Ramos (cell line): Measurements from ENCODE around the gene RGS13.
"Not testable (repeated sequence)": the region's sequence is repeated elsewhere in the genome, so short reads cannot be mapped to it uniquely, and the experiment has no call there.

Experiments
- in situ Hi-C: fragments of 300-500 bp; cut with MboI; formaldehyde crosslinking; loops from one replicate; pipeline ENCODE4 v1.14.3; 2022; ENCODE audit warnings: low sequenced_read_pairs; ENCODE audit not compliant: unreplicated experiment

Gene RGS13

DNA sequence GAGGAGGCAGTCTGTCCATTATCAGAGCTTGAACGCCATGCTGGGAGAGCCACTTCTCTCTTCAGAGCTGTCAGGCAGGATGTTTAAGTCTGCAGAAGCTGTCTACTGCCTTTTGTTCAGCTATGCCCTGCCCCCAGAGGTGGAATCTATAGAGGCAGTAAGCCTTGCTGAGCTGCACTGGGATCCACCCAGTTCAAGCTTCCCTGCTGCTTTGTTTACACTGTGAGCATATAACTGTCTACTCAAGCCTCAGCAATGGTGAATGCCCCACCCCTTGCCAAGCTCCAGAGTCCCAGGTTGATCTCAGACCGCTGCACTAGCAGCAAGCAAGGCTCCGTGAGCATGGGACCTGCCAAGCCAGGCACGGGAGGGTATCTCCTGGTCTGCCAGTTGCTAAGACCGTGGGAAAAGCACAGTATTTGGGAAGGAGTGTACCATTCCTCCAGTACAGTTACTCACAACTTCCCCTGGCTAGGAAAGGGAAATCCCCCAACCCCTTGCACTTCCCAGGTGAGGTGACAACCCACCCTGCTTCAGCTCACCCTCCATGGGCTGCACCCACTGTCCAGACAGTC is 32.5 kb downstream of the RGS13 start:
- in situ Hi-C loops = no loop called here

DNA sequence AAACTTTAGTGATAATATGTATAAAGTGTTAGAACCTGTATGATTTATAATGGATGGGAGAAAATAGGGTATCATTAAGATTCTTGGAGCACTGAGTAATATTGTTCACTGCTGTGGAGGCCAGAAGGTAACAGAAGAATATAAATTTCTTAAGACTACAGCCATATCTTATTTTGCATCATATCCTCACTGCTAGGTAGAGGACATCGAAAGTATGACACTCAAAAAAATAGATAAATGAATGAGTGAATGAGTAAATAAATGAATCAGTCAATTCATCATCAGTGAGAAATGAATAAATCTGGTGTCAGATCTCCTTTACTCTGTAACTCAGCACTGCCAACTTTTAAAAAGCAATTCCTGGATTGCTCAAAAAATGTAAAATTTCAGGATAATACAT is 33.2 kb downstream of the RGS13 start:
- in situ Hi-C loops = no loop called here

DNA sequence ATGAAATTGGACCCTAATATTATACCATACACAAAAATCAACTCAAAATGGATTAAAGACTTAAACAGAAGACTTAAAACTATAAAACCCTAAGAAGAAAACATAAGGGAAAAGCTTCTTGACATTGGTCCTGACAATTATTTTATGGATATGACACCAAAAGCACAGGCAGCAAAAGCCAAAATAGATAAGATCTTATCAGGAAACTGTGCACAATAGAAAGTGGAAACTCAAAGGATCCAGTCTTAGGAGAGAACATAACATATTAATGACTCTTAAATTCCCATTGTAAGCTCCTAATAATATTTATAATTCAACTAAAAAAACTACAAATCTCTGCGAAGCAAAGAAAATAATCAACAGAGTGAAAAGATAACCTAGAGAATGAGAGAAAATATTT is 39.8 kb downstream of the RGS13 start:
- in situ Hi-C loops = no loop called here

DNA sequence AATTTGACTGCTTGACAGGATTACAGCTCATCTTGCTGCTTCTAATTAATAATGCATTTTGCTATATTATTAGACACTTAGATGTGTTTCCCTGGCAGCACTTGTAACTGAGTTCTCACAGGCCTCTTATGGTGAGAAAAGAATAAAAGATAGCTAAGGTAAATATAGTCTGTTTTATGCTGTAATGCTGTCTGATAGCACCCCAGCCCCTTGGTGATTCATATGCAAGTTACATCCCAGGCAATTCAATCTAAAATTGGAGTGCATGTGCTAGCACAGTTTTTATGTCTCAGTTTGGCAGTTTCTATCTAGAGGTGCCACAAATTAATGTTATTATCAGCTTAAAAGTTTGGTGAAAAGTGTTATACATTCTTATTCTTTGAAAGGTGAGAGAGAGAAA is 42.2 kb downstream of the RGS13 start:
- in situ Hi-C loops = no loop called here

DNA sequence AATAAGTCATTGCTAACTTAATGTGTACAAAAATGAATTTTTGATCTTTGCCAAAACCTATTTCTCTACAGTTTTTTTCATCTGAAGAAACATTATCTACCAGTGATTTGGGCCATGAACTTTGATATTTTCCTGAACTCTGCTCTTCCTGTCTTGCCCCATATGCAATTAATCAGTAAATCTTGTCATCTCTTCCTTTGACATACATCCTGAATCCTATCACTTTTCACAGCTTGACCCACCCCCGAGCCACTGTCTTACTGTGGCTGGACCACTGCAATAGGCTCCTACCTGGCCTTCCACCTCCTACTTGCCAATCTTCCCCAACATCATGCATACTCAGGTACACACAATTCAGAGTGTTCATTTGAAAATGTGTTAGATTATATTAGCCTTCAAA is 46.4 kb downstream of the RGS13 start:
- in situ Hi-C loops = no loop called here

DNA sequence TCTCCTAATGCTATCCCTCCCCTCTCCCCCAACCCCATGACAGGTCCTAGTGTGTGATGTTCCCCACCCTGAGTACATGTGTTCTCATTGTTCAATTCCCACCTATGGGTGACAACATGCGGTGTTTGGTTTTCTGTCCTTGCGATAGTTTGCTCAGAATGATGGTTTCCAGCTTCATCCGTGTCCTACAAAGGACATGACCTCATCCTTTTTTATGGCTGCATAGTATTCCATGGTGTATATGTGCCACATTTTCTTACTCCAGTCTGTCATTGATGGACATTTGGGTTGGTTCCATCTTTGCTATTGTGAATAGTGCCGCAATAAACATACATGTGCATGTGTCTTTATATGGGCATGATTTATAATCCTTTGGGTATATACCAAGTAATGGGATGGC is 47.1 kb downstream of the RGS13 start:
- in situ Hi-C loops = not testable (repeated sequence)

DNA sequence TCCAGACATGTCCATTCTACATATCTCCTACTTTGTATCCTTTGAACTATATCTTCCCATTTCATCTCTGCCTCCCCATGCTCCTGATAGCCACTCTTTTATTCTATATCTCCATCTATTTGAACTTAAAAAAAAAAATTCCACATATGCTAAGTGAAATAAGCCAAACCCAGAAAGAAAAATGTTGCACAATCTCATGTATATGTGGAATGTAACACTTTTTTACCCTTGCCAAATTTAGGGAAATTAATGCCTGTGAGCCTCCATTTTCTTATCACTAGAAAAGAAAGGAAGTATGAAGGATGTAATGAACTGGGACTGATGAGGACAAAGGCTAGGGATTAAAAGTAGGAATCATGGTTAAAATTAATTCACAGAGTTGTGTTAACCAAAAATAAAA is 53.5 kb downstream of the RGS13 start:
- in situ Hi-C loops = no loop called here

DNA sequence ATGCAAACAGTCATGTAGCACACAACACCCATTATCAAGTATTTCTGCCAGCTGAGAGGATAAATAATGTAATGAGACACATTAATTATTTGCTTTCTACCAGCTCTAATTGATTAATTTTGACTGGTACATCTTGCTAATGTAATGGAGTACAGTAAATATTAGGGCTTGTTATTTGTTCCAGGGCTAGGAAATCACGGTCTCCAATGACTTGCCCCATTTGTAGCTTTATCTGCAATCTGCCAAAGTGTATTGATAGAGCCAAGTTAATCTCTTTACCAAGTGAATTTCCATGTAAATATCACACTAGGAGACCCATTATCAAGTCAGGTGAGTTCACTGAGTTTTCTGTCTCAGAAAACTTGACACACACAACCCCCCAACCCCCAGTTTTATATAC is 55.1 kb downstream of the RGS13 start:
- in situ Hi-C loops = no loop called here

DNA sequence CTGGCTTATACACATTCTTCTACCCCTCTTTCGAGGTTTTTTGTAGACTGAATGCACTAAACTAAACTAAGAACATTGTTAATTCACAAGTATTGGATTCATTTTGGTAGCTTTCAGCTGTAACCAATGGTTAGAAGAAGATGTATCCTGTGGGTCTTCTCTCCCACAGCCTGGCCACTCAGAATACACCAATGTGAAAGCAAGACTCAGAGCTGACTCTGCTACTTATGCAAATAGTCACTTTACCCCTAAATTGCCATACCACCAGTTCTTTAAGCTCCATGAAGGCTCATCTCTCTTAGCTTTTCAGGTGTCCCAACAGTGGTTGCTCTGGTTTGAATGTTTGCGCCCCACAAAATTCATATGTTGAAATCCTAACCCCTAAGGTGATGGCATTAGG is 60.1 kb downstream of the RGS13 start:
- in situ Hi-C loops = no loop called here

DNA sequence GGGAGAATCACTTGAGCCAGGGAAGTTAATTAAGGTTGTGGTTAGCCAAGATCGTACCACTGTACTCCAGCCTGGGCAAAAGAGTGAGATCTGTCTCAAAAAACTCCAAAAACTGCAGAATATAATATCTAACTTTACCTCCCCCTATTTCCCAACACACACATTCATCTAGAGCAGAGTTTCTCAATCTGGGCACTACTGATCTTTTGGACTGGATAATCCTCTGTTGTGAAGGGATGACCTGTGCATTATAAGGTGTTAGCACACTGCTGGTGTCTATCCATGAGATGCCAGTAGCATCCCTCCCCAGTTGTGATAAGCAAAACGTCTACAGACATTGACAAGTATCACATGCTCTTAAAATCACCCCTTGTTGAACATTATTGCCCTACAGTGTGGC is 61.8 kb downstream of the RGS13 start:
- in situ Hi-C loops = no loop called here

DNA sequence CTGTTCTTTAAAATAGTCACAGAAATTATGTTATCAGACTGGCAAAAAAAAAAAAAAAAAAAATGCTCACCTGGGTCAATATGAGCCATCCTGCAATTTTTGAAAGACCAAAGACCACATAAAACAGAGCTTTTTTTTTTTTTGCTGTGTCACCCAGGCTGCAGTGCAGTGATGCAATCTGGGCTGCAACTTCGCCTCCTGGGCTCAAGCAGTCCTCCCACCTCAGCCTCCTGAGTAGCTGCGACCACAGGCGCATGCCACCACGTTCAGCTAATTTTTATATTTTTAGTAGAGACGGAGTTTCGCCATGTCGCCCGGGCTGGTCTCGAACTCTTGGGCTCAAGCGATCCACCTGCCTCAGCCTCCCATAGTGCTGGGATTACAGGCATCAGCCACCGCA is 62.8 kb downstream of the RGS13 start:
- in situ Hi-C loops = no loop called here

DNA sequence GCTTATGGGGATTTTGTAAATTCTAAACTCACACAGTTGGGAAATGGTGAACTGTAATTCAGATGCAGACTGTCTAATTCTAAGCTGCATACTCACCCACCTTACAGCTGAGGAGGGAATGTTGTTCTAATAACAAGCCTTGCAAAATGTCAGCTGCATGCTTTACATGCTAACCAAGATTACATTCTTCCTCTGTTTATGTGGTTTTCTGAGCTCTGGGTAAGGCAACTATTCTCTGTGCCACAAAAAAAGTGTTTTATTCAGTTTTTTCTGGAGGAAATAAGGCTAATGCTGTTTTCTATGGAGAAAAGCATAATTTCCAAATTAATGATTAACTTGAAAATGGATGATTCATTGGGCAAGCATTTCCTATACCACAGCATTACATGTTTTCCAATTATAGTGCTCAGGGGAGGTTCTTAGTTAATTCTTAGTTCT is 64.9 kb downstream of the RGS13 start:
- in situ Hi-C loops = no loop called here

DNA sequence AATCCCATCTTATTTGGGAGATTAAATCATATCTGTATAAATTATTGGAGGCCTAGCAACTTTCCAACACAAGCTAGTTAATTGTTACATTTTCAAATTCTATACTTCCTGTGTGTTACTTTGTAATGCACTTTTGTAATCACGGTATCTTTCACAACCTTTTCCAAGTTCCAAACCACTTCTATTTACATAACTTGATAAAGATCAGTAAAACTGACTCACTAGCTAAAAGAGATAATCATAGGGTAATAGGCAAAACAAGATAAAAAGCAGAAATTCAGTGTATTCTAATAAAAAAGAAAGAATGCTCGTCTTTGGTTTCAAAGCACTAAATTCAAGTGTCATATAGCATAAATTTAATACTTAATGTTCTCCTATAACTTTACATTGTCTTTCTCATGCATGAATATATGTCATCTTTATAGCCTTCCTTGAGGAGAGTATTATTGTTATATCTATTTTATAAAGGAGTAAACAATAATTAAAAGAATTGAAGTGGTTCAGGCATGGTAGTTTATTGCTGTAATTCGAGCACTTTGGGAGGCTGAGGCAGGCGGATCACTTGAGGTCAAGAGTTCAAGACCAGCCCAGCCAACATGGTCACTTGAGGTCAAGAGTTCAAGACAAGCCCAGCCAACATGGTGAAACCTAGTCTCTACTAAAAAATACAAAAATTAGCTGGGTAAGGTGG is 66.4 kb downstream of the RGS13 start:
- in situ Hi-C loops = no loop called here

DNA sequence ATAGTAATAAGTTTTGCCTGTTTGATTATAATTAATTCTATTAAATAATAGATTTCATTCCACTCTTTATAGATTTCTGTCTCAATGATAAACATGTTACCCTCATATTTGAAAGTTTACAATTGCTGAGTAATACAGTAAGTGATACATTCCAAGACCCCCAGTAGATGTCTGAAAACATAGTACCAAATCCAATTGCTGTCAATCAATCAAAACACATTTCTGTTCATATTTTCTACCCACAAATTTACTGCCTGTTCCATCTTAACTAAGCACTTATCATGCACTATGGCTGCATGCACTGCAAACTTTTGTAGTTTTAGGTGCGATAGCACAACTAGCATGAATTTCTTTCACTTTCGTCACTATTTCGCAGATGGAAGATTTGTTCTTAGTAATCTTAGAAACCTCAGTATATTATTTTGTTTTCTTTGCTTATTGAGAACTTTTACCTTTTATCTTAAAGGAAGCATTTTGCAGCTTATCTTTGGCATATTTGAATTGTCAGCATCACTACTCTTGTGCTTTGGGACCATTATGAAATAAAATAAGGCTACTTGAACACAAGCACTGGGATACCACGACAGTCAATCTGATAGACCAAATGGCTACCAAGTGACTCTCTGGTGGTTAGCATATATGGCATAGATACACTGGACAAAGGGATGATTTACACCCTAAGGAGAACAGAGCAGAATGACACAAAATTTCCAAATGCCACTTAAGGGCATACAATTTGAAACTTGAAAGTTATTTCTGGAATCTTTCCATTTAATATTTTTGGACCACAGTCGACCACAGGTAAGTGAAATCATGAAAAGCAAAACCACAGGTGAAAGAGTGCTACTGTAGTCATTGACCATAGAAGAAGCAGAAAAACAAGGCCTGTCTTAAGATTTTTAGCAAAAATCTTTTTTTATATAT is 67.6 kb downstream of the RGS13 start:
- in situ Hi-C loops = no loop called here

DNA sequence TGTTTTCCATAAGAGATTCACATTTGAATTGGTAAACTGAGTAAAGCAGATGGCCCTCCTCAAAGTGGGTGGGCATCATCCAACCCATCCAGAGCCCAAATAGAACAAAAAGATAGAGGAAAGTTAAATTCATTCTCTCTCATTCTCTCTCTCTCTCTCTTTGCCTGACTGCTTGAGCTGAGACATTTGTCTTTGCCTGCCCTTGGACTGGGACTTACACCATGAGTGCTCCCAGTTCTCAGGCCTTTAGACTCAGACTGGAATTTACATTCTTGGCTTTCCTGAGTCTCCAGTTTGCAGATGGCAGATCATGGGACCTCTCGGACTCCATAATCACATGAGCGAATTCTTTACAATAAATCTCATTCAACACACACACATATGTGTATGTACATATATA is 69.6 kb downstream of the RGS13 start:
- in situ Hi-C loops = no loop called here

DNA sequence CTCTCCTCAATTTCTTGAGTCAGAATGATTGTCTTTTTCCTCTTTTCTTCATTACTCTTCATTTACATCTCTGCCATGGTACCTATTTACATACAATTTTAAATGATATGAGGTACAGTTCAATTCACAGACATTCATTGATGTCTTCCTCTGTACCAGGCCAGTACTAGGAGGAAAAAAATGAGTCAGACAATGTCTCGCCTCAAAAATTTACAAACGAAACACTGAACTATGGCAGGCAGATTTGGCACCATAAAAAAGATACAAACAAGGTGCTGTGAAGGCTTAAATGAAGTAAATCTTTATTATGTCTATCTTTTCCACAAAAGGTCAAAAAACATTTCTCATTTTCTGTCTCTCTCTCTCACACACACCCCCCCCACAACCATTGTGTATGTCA is 71.0 kb downstream of the RGS13 start:
- in situ Hi-C loops = no loop called here

DNA sequence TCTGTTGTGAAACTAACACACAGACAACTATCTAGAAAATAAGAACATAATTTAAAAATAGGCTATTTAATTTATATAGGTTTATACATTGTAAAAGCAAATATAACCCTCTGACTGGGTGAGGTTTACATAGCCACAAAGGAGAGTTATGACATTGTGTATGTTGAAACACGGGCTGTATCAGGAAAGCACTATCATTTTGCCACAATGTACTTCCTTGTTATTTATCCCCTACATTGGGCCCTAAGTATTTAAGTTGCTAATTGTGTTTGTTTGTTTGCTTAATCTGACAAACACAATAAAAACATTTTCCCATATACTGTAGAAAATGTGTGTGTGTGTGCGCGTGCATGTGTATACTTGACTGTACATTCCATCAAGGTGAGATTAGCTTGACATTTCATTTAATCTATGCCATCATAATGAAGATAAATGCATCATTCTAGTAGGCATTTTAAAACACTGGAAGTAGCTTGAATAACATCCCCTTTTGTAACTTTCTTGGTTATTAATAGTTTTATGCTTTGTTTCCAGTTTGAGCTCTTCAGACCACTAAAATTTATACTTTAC is 72.1 kb downstream of the RGS13 start:
- in situ Hi-C loops = no loop called here

DNA sequence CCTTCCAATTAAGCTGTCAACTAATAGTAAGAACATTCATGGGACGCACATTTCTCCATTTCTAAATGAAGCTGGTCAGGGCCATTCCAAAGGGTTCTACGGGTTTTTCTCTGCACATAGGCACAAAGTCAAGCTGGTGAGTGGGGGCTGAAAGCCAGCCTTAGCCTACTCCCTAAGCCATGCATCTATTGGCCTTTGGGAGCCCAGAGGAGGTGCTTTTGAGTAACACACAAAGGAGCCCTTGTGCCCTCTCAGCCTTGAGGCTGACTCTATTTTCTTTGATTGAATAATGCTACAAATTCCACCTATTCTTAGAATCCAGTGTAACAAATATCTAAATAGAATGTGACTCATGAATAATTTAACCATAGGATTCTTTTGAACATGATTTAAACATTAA is 73.6 kb downstream of the RGS13 start:
- in situ Hi-C loops = no loop called here
